HG03097 (cell line): ENCODE data around the gene PRDX3.
"Not testable (repeated sequence)": the region's sequence is repeated elsewhere in the genome, so short reads cannot be mapped to it uniquely, and the experiment has no call there.

Source experiments
- ATAC-seq: cut with Tn5 transposase; IDR thresholded peaks from one replicate; pipeline ENCODE4 v1.9.1; 2021; ENCODE audit not compliant: unreplicated experiment, low FRiP score

Gene PRDX3

DNA sequence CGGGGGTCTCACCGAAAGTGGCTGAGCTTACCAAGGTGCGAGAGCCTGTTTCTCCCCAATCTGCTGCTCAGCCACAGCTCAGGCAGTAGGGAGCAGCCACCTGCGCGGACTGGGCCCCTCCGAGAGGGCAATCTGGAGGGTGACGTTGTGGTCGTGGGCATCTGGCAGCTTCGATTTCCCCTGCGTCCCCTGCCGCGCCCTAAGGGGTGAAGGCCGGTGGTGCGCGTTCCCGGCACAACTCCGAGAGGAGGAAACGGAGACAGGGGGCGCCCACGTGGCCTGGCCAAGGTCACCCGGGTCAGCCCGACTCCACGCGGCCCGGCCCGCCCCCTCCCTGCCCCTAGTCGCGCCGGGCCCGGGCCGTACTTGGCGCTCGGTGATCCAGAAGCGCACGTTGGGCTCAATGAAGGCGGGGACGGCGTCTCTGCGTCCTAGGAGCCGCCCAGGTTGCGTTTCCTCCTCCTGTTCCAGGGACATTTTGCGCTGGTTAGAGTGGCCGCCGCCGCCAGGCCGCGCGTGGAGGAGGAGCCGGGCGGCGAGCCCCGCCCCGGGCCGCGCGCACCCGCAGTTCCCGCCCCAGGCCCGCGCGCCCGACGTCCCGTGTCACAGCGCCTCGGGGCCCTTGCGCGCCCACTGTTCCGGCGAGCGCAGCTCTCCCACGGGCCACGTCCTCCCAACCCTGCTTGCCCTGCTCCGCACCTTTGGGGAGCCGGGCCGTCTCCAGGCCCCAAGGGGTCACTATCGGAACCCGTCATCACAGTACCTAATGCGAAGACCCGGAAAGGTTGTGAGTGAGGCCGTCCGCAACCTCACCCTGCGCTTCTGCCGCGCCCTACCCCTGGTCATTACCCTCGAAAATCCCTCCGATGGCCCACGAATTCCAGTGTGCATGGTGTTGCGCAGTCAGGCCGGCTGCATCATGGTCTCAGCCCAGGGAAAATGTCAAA lies 13.2 kb downstream of the PRDX3 start, which contains the start of gene SFXN4:
Gene SFXN4, minus strand, starts transcription at position 544 of the 947 bp plus-strand sequence. Its CDS starts 67 bp downstream, at position 477.
- ATAC-seq = peak; percentile 85

DNA sequence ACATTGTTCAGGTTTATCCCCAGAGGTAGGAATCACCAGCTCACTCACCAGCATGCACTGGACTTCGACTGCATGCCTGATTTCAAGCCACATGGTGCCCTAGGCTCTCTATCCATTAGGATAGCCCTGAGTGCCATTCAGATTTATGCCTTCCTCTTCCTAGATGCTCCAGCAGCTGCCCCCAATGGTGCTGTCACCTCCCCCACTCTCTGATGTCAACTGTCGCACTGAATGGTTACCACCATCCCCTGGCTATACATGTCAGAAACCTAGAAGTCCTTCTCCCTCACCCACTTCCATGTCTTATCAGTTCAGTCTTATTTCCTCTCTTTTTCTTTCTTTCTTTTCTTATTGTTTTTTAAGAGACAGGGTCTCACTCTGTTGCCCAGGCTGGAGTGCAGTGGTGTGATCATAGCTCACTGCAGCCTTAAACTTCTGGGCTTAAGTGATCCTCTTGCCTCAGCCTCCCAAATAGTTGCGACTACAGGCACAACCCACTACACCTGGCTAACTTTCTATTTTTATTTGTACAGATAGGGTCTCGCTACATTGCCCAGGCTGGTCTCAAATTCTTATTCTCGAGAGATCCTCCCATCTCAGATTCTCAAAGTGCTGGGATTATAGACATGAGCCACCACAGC lies 16.0 kb downstream of the PRDX3 start:
- no peak for ATAC-seq

DNA sequence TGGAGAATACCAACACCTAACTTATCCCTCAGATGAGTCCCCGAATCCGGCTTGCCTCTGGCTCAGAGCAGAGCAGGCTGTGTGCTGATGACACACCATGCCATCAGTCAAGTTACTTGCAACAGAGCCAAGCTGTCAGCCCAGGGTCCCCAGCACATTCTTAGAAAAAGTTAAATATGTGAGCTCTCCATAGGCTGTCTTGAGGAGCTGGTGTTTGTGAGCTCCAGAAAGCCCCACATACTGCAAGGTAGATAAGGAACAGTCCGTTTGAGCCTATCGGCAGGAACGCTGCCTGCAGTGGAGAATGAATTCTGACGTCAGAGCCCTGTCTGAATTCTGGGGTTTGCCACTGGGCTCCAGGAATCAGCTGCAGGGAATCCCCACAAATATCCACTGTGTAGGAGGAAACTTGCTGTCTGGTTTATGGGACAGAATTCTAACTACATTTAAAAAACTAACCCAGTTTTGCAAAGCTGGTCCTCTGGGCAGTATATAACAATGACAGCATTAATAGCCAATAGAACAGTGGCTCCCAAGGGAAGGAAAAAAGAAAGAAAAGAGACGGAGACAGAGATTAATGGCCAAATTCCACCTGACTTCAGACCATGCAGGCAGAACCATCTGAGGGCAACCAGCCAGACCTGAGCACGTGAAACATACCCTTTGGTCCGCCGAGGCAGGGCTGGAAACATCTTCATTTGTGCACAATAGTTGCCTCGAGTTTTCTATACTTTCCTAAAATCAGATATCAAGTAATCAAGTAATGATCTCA lies 16.7 kb downstream of the PRDX3 start:
- ATAC-seq = no peak

DNA sequence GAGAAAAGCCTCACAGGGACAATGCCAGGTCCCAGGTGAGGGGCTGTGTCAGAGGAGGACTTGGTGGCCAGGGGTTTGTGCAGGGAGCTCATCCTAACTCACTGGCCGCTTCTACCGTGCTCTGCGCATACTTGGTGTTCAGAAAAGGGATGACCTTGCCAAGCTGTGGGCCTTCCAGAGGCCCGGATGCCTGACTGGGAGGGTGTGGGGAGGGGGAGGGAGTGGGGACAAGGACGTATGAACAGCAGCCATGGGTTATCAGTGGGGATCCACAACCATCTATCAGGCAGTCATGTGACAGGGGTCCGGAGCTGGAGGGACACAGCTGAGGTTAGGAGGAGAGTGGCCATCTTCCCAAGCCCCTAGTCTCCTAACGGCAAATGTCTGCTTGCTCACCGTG lies 19.3 kb downstream of the PRDX3 start:
- no peak for ATAC-seq

DNA sequence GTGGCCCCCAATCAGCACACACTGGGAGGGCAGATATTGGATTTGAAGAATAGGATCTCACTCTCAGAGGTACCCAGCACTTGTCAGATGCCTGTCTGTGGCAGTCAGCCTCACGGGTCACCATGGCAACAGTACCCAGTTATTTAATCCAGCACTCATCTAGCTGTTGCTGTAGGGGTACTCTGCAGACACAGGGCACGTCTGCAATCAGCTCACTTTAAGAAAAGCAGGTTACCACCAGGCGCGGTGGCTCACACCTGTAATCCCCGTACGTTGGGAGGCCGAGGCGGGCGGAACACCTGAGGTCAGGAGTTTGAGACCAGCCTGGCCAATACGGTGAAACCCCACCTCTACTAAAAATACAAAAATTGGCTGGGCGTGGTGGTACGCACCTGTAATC lies 25.0 kb downstream of the PRDX3 start:
- no peak for ATAC-seq

DNA sequence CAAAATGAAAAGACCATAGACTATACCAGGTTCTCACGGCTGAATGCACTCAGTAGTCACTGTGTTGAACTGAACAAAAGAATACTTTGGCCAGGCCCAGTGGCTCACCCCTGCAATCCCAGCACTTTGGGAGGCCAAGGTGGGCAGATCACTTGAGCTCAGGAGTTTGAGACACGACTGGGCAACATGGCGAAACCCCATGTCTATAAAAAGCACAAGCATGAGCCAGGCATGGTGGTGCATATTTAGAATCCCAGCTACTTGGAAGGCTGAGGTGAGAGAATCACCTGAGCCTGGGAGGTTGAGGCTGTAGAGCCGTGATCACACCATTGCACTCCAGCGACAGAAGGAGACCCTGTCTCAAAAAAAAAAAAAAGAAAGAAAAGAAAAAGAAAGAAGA lies 25.6 kb downstream of the PRDX3 start:
- ATAC-seq = no peak

DNA sequence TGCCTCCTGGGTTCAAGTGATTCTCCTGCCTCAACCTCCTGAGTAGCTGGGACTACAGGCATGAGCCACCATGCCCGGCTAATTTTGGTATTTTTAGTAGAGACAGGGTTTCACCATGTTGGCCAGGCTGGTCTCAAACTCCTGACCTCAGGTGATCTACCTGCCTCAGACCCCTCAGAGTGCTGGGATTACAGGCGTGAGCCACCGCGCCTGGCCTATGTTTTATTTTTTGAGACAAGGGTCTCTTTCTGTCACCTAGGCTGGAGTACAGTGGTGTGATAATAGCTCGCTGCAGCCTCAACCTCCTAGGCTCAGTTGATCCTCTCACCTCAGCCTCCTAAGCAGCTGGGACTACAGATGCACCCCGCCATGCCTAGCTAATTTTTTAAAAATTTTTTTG lies 27.0 kb downstream of the PRDX3 start:
- ATAC-seq = not testable (repeated sequence)

DNA sequence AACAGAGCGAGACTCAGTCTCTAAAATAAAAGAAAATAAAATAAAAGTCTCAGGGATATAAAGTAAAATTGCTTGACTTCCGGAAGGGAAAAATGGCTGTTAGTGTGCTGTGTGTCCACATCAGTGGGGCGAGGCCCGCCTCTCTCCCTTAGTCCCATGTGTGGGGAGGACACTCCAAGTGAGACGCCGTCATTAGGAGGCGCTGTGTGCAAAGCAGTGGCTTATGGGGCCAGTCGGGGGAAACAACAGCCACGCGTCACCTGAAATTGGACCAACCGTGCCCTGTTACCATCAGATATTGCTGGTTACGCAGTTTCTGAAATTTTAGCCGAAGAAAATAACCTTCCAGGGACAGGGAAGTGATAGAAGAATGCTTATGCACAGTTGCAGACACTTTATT lies 28.9 kb downstream of the PRDX3 start:
- ATAC-seq = no peak

DNA sequence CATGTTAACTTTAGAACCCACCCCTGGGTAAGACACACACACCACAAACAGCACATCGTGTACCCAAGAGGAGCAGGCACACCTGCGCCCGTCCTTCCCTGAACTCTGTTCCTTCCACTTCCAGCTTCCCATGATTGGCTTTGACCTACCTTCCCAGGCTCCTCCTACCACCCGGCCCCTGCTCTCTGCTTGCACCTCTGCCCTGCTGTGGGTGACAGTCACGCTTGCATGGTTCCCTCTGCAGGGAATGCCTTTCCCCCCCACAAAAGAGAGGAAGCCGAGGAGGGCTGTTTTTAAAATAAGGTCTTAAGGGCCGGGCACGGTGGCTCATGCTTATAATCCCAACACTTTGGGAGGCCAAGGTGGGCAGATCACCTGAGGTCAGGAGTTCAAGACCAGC lies 29.5 kb downstream of the PRDX3 start:
- ATAC-seq = no peak

DNA sequence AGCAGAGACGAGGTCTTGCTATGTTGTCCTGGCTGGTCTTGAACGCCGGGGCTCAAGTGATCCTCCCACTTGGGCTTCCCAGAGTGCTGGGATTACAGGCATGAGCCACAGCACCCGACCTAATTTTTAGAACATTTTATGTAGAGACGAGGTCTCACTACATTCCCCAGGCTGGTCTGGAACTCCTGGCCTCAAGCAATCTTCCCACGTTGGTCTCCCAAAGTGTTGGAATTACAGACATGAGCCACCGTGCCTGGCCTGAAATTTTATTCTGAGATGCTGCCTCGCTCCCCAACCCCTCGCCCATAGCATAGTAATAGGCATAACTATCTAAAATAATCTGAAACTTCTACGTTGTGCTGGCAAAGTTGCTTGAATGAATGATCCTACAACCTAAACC lies 35.0 kb downstream of the PRDX3 start:
- no peak for ATAC-seq

DNA sequence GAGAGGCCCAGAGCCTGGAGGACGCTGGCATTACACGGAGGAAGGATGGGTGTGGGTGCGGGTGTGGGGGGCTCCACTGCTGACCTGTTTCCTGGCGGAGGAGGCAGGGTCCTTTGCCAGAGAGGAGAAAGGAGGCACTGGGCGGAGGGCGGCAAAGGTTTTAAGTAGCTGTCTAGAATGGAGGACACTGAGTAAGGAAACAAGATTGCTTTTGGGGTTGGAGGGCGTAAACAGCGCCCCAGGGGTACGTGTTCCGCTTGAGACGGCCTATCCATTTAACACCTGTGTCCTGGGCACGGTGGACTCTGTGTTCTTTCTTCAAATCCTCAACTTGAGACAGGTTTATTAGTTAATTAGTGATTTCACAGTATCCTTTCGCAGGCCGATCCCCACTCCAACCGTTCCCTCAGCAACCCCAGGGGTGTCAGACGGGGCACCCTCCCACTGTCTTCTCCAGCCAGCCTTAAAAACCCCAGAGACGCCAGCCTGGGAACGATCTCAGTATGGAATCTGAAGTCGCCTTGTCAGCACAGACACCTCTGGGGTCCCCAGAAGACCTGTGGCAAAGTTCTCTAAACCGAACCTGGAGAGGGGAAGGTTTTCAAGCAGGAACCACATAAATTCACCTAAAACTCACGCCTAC lies 37.9 kb downstream of the PRDX3 start:
- no peak for ATAC-seq

DNA sequence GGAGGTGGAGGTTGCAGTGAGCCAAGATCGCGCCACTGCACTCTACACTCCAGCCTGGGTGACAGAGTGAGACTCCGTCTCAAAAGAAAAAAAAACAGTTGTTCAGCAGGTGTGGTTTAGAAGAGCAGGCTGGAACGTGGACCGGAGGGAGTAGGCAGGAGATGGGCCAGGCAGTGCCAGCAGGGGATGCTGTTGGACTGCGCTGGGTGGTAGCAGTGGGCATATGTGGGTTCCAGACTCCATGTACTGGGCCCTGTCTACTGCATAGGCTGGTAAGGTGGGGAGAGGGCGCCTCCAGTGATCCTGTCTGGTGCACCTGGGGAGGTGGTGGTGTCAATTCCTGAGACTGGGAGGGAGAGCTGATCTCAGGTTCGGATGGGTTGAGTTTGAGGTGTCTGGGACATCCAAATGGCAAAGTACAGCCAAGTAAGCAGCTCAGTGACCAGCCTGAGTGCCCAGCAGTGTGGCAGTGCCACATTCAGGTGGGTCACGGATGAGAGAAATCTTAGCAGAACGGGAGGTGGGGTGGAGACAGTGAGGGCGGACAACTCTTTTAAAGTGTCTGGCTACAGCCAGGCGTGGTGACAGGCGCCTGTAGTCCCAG lies 39.0 kb downstream of the PRDX3 start:
- ATAC-seq = no peak

DNA sequence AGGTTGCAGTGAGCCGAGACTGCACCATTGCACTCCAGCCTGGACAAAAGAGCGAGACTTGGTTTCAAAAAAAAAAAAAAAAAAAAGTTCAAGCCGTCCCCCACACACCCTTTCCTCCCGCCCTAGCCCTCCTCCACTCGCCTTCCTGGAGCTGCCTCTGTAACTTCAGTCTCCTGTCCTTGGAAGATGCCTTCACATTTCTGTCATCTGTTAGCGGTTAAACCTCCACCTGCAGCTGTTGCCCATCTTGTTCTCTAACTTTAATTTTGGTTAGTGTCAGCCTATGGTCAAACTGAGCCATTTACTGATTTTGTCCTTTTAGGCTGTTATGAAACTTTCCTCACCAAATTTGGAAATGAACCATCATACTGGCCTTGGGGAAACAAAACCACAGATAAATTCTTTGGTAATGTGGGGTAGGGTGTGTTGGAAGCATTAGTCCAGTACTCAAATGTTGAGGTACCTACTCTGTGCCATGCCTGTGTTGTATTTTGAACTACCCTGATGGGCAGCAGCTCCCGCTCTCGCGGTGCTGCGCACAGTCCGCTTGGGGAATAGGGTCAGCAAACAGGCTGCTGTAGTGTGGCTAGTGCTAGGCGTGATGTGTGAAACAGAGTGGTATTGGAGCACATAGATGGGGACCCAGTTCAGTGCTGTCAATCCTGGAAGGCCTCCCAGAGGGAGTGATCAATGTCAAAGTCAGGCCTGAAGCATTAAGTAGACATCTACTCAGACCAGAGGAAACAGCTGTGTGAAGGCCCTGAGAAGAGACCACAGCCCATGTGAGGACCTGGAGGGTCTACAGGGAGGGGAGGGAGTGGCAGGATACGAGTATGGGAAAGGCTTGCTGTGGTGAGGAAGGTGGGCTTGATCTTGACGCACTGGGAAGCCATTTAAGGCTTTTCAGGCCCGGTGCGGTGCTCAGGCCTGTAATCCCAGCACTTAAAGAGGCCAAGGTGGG lies 40.0 kb downstream of the PRDX3 start:
- ATAC-seq = no peak

DNA sequence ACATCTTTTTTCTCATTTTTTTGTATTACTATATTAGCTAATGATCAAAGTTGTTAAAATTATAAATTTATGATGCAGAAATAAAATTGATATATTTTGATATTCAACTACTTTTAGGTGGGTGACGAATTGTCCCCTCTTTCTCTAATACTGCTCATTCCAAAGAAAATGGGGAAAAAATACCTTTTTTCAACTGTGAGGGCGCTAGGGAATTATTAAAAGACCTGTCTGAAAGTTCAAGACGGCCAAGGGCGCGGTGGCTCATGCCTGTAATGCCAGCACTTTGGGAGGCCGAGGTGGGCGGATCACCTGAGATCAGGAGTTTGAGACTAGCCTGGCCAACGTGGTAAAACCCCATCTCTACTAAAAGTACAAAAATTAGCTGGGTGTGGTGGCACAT lies 40.7 kb downstream of the PRDX3 start:
- ATAC-seq = not testable (repeated sequence)

DNA sequence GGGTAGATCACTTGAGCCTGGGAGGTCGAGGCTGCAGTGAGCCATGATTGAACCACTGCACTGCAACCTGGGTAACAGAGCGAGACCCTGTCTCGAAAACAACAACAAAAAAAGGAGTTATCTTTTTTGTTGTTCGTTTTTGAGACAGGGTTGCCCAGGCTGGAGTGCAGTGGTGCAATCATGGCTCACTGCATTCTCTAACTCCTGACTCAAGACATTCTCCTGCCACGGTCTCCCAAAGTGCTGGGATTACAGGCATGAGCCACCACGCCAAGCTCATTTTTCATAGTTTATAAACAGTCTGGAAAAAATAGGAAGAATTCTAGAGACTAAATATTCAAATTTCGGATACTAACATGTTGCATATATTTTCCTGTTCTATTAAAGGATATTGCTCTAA lies 42.5 kb downstream of the PRDX3 start:
- ATAC-seq = no peak

DNA sequence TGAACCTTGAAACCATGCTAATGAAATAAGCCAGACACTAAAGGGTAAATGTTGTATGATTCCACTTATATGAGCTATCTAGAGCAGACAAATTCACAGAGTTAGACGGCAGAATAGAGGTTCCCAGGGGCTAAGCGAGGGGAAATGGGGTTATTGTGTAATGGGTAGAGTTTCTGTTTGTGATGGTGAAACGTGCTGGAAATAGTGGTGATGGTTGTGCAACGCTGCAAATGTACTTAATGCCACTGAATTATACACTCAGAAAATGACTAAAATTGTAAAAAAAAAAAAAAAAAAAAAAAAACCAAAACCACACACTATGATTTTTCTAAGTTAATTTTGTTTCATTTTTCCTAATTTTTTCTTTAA lies 43.1 kb downstream of the PRDX3 start:
- ATAC-seq = no peak

DNA sequence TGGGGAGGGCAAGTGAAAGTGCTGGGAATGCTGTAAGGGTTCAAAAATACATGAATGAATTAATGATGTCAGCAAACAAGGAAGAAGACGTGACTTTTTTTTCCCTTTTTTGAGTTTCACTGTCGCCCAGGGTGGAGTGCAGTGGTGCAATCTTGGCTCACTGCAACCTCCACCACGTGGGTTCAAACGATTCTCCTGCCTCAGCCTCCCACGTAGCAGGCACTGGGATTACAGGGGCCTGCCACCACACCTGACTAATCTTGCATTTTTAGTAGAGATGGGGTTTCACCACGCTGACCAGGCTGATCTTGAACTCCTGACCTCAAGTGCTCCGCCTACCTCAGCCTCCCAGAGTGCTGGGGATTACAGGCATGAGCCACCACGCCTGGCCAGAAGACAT lies 44.7 kb downstream of the PRDX3 start:
- ATAC-seq = no peak

DNA sequence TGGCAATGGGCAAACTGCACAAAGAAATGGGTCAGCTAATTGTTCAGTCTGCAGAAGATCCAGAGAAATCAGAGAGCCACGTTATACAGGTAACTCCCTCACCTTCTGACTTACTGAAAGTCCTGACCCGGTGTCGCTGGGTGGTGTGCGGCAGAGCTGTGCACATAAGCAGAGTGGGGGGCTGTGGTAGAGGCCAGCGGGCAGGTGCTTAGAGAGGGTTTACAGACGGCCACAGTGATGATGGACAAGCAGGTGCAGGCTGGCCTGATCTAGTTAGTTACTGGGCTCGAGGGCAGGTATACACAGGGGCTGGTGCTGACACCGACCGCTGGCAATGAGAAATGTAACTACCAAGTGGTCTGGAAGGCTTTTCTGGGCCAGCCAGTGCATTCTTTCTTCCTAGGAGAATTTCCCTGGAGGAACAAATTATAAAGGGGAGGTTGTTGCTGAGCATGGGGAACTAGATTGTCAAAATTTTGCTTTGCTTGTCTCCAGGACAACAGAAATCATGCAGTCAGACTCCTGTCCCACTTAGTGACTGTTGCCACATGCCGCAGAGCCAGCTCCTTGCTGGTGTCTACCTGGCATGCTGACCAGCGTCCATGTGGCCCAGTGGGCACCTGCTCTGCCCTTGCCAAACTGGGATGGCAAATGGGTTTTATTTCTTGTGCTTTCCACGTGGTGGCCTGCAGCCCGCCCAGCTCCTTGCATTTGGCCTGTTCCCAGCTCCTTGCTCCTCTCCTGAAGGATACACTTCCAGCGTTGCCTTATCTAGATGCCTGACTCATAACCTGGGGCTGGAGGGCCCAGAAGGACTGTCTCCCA lies 45.9 kb downstream of the PRDX3 start:
- ATAC-seq = no peak
